ENCODE results near the gene CXCL3.
A peak's percentile ranks its signal among the peaks of the same experiment; 100 is the strongest.

The CXCL3 gene

DNA sequence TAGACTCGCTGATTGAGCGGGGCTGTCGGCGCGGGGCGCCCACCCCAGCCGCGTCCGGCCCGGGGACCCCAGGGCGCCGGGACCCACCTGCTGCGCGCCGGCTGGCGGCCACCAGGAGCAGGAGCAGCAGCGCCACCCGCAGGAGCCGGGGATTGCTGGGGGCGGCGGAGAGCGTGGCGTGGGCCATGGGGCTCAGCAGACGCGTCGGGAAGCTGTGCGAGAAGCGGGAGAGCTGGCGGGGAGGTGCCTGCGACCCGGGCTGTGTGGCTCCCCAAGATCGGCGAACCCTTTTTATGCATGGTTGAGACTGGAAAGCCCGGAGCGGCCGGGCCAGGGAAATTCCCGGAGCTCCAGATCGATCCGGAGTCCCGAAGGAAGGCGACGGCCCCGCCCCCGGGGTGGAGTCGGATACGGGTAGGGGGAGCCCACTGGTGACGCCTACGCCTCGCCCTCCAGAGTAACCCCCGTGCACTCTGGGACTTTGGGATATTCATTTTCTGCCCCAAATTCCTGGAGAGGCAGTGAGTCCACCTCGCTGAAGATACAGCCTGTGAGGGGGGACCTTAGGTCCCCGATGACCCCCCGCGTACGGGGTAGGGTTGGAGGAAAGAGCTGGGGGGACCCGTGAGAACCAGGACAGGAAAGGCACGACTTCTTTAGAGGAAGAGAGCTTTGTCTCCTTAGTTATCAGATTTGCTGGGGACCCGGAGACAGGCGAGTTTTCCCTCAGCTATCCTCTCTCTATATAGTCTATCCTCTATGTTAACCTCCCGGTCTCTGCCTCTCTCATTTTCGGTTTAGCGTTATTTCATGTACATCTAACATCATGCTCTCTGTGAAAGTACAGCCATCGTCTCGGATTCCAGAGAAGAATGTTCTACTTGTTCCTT lies at the start of gene CXCL3:
Gene CXCL3, minus strand, starts transcription at position 265 of the 890 bp plus-strand sequence. Its CDS starts 78 bp downstream, at position 187.
- POLR2A ChIA-PET, result interaction anchor here (1.4 to 2.5 kb wide), 3 partner anchors 10 to 370 kb away, joined by 3 to 12 read pairs (median 3); partner anchors contain the start of gene CXCL2
- peak; percentile 56 for DNase-seq (ENCODE audit: extremely low spot score)
- CTCF ChIA-PET, result interaction anchor here (0.6 to 1.7 kb wide), 5 partner anchors 18 to 364 kb away, joined by 3 to 6 read pairs (median 4); partner anchors contain the start of gene CXCL2
- TF ChIP-seq ELF4 (IDR thresholded peaks at IDR 0.05), result no peak
- peak; percentile 36; the same call in 1 of the 2 replicates for TF ChIP-seq L3MBTL2 (conservative IDR thresholded peaks at IDR 0.05)

DNA sequence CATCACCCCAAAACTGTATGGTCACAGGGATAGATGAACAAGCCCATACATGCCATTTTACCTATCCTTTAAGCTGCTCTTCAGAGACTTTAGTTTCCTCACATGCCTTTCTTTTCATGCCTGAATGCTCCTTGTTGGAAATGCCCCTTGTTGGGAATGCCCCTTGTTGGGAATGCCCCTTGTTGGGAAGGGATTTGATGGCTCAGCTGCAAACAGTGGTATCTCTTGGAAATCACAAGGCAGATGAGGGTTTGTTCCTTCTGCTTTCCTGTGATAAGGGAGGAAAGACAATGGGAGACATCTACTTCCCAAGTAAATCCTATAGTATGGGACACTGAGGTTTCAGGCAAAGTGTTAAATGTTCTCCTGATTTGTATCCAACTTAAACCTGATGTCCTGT lies 49.0 kb upstream of the CXCL3 start:
- POLR2A ChIA-PET, result no interaction called here
- no peak for DNase-seq (ENCODE audit: extremely low spot score)
- TF ChIP-seq NFRKB (IDR thresholded peaks at IDR 0.05) (no peak), L3MBTL2 (conservative IDR thresholded peaks at IDR 0.05) (no peak), ZNF384 (IDR thresholded peaks at IDR 0.05) (no peak), LEF1 (IDR thresholded peaks at IDR 0.05; ENCODE audit: borderline replicate concordance) (no peak), BHLHE40 (IDR thresholded peaks at IDR 0.05; ENCODE audit: borderline replicate concordance) (no peak), FOXA1 (IDR thresholded peaks at IDR 0.05) (no peak), FOXK2 (IDR thresholded peaks at IDR 0.05) (no peak), TARDBP (IDR thresholded peaks at IDR 0.05) (no peak), SUZ12 (IDR thresholded peaks at IDR 0.05) (no peak), HDGF (IDR thresholded peaks at IDR 0.05; ENCODE audit: borderline replicate concordance) (no peak)
- TF ChIP-seq, protein P1, sequence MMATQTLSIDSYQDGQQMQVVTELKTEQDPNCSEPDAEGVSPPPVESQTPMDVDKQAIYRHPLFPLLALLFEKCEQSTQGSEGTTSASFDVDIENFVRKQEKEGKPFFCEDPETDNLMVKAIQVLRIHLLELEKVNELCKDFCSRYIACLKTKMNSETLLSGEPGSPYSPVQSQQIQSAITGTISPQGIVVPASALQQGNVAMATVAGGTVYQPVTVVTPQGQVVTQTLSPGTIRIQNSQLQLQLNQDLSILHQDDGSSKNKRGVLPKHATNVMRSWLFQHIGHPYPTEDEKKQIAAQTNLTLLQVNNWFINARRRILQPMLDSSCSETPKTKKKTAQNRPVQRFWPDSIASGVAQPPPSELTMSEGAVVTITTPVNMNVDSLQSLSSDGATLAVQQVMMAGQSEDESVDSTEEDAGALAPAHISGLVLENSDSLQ (IDR thresholded peaks at IDR 0.05), result no peak
- CTCF ChIA-PET, result interaction anchor here (1.0 kb wide), 1 partner anchor 12 kb away, joined by 5 read pairs; the partner anchor contains the start of gene CXCL2

- POLR2A ChIA-PET, result no interaction called here
- CTCF ChIA-PET, result no interaction called here
- no peak for TF ChIP-seq BHLHE40 (IDR thresholded peaks at IDR 0.05; ENCODE audit: borderline replicate concordance)
- TF ChIP-seq, protein P1 (IDR thresholded peaks at IDR 0.05), result no peak
- no peak for TF ChIP-seq CTBP1 (IDR thresholded peaks at IDR 0.05; ENCODE audit: borderline replicate concordance)
- TF ChIP-seq FOXA1 (IDR thresholded peaks at IDR 0.05), result no peak
- TF ChIP-seq HDGF (IDR thresholded peaks at IDR 0.05; ENCODE audit: borderline replicate concordance), result no peak
- no peak for TF ChIP-seq ZNF384 (IDR thresholded peaks at IDR 0.05)
- TF ChIP-seq FOXK2 (IDR thresholded peaks at IDR 0.05), result no peak
- no peak for TF ChIP-seq ELF4 (IDR thresholded peaks at IDR 0.05)
- TF ChIP-seq FOXM1 (IDR thresholded peaks at IDR 0.05; ENCODE audit: borderline replicate concordance), result no peak
- TF ChIP-seq TARDBP (IDR thresholded peaks at IDR 0.05), result no peak
- TF ChIP-seq SP1 (IDR thresholded peaks at IDR 0.05), result no peak
- TF ChIP-seq LEF1 (IDR thresholded peaks at IDR 0.05; ENCODE audit: borderline replicate concordance), result no peak
- no peak for TF ChIP-seq L3MBTL2 (conservative IDR thresholded peaks at IDR 0.05)
- TF ChIP-seq ARNT (IDR thresholded peaks at IDR 0.05), result no peak
- no peak for TF ChIP-seq SUZ12 (IDR thresholded peaks at IDR 0.05)
- TF ChIP-seq NFRKB (IDR thresholded peaks at IDR 0.05), result no peak
- no peak for DNase-seq (ENCODE audit: extremely low spot score)
Observed at GRCh38 chr4:74085669-74086068, 47.2 kb upstream of the CXCL3 start.

- no peak for TF ChIP-seq CTBP1 (IDR thresholded peaks at IDR 0.05; ENCODE audit: borderline replicate concordance)
- TF ChIP-seq, protein P1 (IDR thresholded peaks at IDR 0.05), result no peak
- no peak for TF ChIP-seq TARDBP (IDR thresholded peaks at IDR 0.05)
- TF ChIP-seq ZNF384 (IDR thresholded peaks at IDR 0.05), result no peak
- no peak for TF ChIP-seq ELF4 (IDR thresholded peaks at IDR 0.05)
- TF ChIP-seq SP1 (IDR thresholded peaks at IDR 0.05), result no peak
- TF ChIP-seq HDGF (IDR thresholded peaks at IDR 0.05; ENCODE audit: borderline replicate concordance), result no peak
- TF ChIP-seq FOXA1 (IDR thresholded peaks at IDR 0.05), result no peak
- no peak for TF ChIP-seq SUZ12 (IDR thresholded peaks at IDR 0.05)
- no peak for TF ChIP-seq BHLHE40 (IDR thresholded peaks at IDR 0.05; ENCODE audit: borderline replicate concordance)
- no peak for TF ChIP-seq FOXK2 (IDR thresholded peaks at IDR 0.05)
- CTCF ChIA-PET, result no interaction called here
- DNase-seq (ENCODE audit: extremely low spot score), result no peak
- POLR2A ChIA-PET, result no interaction called here
Observed at GRCh38 chr4:74084984-74085383, 46.5 kb upstream of the CXCL3 start.

- TF ChIP-seq FOXA1 (IDR thresholded peaks at IDR 0.05) (no peak), ARNT (IDR thresholded peaks at IDR 0.05) (no peak), TARDBP (IDR thresholded peaks at IDR 0.05) (no peak), ELF4 (IDR thresholded peaks at IDR 0.05) (no peak), L3MBTL2 (conservative IDR thresholded peaks at IDR 0.05) (no peak), FOXM1 (IDR thresholded peaks at IDR 0.05; ENCODE audit: borderline replicate concordance) (no peak), BHLHE40 (IDR thresholded peaks at IDR 0.05; ENCODE audit: borderline replicate concordance) (no peak), CTBP1 (IDR thresholded peaks at IDR 0.05; ENCODE audit: borderline replicate concordance) (no peak), SP1 (IDR thresholded peaks at IDR 0.05) (no peak), ZNF384 (IDR thresholded peaks at IDR 0.05) (no peak), NFRKB (IDR thresholded peaks at IDR 0.05) (no peak), HDGF (IDR thresholded peaks at IDR 0.05; ENCODE audit: borderline replicate concordance) (no peak), FOXK2 (IDR thresholded peaks at IDR 0.05) (no peak), LEF1 (IDR thresholded peaks at IDR 0.05; ENCODE audit: borderline replicate concordance) (no peak)
- TF ChIP-seq, protein P1 (IDR thresholded peaks at IDR 0.05), result no peak
Observed at GRCh38 chr4:74083546-74083945, 45.1 kb upstream of the CXCL3 start.

More at GRCh38 chr4:74083546-74083945, 45.1 kb upstream of the CXCL3 start:
- DNase-seq (ENCODE audit: extremely low spot score), result no peak
- ChIA-PET POLR2A (no interaction called here), CTCF (no interaction called here)

All from HEK293T (cell line).